Smooth muscle cell (in vitro differentiated cells): Measurements from ENCODE around the gene SMAP1. TPM values are rescaled to one million over a fixed set of nuclear protein-coding genes. Genes with fewer than 3 reads are reported as not detected.

Experiments
- DNase-seq: peaks from one replicate; lab custom pipeline; 2025; ENCODE audit not compliant: unreplicated experiment; lab: John Stamatoyannopoulos, UW
- H2AFZ ChIP-seq: fragments of 200-600 bp; sonication (generic); 2 replicates; pipeline ENCODE4 v1.6.0; 2016; ENCODE audit warnings: antibody characterized with exemption, low read depth, mild to moderate bottlenecking
- H3F3A ChIP-seq: fragments of 200-600 bp; sonication (generic); 2 replicates; pipeline ENCODE4 v1.6.0; 2017; ENCODE audit warnings: antibody characterized with exemption, low read depth
- H3K27ac ChIP-seq: fragments of 200-600 bp; sonication (generic); 2 replicates; pipeline ENCODE4 v1.5.1; 2016; ENCODE audit warnings: low read depth, mild to moderate bottlenecking
- H3K27me3 ChIP-seq: fragments of 200-600 bp; sonication (generic); 2 replicates; pipeline ENCODE4 v1.6.1; 2016; ENCODE audit warnings: low read depth, mild to moderate bottlenecking
- H3K36me3 ChIP-seq: fragments of 200-600 bp; sonication (generic); 2 replicates; pipeline ENCODE4 v1.5.1; 2016; ENCODE audit warnings: low read depth
- H3K4me1 ChIP-seq: fragments of 200-600 bp; sonication (generic); 2 replicates; pipeline ENCODE4 v1.5.1; 2016; ENCODE audit warnings: low read depth
- H3K4me2 ChIP-seq: fragments of 200-600 bp; sonication (generic); 2 replicates; pipeline ENCODE4 v1.6.0; 2016; ENCODE audit warnings: mild to moderate bottlenecking
- H3K4me3 ChIP-seq: fragments of 200-600 bp; sonication (generic); 2 replicates; pipeline ENCODE4 v1.5.1; 2016; ENCODE audit warnings: mild to moderate bottlenecking
- H3K79me2 ChIP-seq: fragments of 200-600 bp; sonication (generic); 2 replicates; pipeline ENCODE4 v1.6.0; 2016; ENCODE audit warnings: low read depth, mild to moderate bottlenecking
- H3K9ac ChIP-seq: fragments of 200-600 bp; sonication (generic); 2 replicates; pipeline ENCODE4 v1.6.0; 2016; ENCODE audit warnings: low read depth
- H3K9me3 ChIP-seq: fragments of 200-600 bp; sonication (generic); replicated peaks from 2 replicates; pipeline ENCODE4 v1.5.1; 2016; ENCODE audit warnings: low read depth
- H4K20me1 ChIP-seq: fragments of 200-600 bp; sonication (generic); 2 replicates; pipeline ENCODE4 v1.6.0; 2016; ENCODE audit warnings: low read depth
- WGBS: methylation state at CpG from one replicate; pipeline ENCODE4 v1.1.7; 2016; ENCODE audit warnings: low lambda C conversion rate; 5-methylcytosine and 5-hydroxymethylcytosine counted together
- polyA plus RNA-seq: library from polyadenylated mRNA; unstranded; fragments of >200 nt; fragmentation: Nextera tagmentation; extraction: Ambion mirVana; gene quantifications from 2 replicates; pipeline ENCODE4 v1.2.1, GENCODE V29; 2016
- total RNA-seq: library from RNA; depleted of rRNA; stranded (reverse); fragments of >200 nt; gene quantifications from 2 replicates; pipeline ENCODE4 v1.2.3, GENCODE V29; 2014
- TF ChIP-seq, protein P1 (sequence below): fragments of 200-600 bp; sonication (generic); IDR thresholded peaks from 2 replicates; pipeline ENCODE4 v1.5.1; 2017; ENCODE audit warnings: borderline replicate concordance, mild to moderate bottlenecking, antibody characterized with exemption; ENCODE audit not compliant: insufficient read depth, poor library complexity, severe bottlenecking

The SMAP1 gene
- total and polyA plus RNA-seq, 2 experiments from 2014 or later = 21.7 to 39.8 TPM

DNA sequence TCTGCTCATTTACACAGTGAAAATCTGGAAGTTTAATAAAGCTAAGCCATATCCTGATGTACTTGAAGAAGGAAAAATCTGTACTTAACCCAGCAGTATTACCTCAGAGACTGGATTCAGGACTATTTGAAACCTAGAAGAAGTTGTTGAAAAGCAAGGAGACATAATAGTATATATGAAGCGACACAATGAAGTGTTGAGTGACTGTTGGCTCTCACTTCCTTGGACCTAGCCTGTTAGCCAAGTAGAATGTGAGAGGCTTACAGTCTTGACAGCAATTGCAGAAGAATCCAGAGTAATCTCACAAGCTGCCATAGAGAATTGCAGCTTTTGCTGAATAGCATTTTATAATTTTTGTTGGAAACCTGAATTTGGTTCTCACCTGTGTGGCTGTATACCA is 26.7 kb downstream of the SMAP1 start:
- H3K27ac ChIP-seq = no peak overlapping the region
- no peak overlapping the region for H3K9ac ChIP-seq
- TF ChIP-seq, protein P1, sequence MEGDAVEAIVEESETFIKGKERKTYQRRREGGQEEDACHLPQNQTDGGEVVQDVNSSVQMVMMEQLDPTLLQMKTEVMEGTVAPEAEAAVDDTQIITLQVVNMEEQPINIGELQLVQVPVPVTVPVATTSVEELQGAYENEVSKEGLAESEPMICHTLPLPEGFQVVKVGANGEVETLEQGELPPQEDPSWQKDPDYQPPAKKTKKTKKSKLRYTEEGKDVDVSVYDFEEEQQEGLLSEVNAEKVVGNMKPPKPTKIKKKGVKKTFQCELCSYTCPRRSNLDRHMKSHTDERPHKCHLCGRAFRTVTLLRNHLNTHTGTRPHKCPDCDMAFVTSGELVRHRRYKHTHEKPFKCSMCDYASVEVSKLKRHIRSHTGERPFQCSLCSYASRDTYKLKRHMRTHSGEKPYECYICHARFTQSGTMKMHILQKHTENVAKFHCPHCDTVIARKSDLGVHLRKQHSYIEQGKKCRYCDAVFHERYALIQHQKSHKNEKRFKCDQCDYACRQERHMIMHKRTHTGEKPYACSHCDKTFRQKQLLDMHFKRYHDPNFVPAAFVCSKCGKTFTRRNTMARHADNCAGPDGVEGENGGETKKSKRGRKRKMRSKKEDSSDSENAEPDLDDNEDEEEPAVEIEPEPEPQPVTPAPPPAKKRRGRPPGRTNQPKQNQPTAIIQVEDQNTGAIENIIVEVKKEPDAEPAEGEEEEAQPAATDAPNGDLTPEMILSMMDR = no peak
- peaks cover 3% of the 10 kb centered on the region for H3K36me3 ChIP-seq
- H3K4me3 ChIP-seq = no peak overlapping the region
- H4K20me1 ChIP-seq = peaks cover 97% of the 10 kb centered on the region
- no peaks in the 10 kb centered on the region for H3F3A ChIP-seq
- no peak overlapping the region for H3K4me2 ChIP-seq
- no peaks in the 10 kb centered on the region for H3K4me1 ChIP-seq
- peaks cover 93% of the 10 kb centered on the region for H3K79me2 ChIP-seq
- H2AFZ ChIP-seq = no peak overlapping the region
- peaks cover 8% of the 10 kb centered on the region for H3K9me3 ChIP-seq
- no peak for DNase-seq
- 93% methylated on average over 1 of the region's 1 CpG for WGBS
- H3K27me3 ChIP-seq = no peaks in the 10 kb centered on the region

DNA sequence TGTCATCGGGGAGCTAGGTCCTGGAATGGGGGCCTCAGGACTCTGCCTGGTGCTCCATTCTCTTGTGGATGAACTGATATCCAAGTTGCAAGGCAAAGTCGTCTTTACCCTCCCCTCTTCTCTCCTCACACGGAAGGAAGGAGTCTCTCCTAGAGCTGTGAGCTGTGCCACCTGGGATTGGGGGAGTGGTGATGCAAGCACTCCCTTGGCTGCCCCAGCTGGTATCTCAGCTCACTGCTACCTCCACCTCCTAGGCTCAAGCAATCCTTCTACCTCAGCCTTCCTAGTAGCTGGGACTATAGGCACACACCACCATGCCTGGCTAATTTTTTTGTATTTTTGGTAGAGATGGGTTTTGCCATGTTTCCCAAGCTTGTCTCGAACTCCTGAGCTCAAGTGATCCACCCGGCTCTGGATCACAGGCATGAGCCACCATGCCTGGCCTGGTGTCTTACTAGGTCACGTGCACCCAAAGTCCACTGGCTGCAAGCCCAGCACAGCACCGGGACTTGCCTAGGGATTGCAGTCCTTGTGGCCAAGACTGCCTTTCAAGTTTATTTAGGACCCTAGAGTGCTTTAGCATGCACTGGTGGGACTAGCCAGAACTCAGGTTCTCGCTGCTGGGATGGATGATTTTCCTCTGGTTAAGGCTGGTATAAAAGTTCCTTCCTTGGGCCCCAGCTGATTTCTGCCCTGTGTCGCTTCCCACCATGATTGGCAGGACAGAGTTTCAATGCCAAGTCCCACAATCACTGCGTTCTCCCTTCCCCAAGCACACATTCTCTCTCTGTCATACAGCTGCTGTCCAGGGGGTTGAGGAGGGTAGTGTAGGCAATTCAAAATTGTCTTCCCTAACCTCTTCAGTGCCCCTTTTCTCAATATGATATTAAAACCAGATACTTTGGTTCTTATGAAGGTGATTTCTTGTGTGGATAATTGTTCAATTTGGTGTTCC is 33.5 kb downstream of the SMAP1 start:
- WGBS = 90% methylated on average over 10 of the region's 10 CpGs

DNA sequence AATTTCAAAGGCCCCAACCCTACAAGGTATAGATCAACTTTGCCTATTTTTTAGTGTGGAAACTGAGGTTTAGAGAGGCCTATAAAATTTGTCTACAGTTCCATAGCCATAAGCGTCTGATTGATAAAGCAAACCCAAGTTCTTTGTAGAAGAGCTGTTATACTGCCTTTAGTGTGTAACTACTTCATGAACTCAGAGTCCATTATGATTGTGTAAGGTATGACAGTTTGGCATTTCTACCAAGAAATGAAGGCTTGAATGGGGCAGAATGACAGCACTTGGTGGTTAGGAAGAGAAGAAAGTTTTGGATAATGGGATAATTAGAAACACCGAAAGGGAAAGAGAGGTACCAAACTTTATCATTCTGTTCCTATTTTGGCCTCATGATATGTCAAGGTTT is 38.1 kb downstream of the SMAP1 start:
- no peak for DNase-seq
- H3K79me2 ChIP-seq = peaks cover 53% of the 10 kb centered on the region
- H3K9ac ChIP-seq = no peak overlapping the region
- H3K4me1 ChIP-seq = no peaks in the 10 kb centered on the region
- no peaks in the 10 kb centered on the region for H3K27me3 ChIP-seq
- H3K4me3 ChIP-seq = no peak overlapping the region
- H3F3A ChIP-seq = no peaks in the 10 kb centered on the region
- no peak overlapping the region for H3K4me2 ChIP-seq
- 93% methylated on average over 2 of the region's 2 CpGs for WGBS
- TF ChIP-seq, protein P1 = no peak
- H3K9me3 ChIP-seq = no peaks in the 10 kb centered on the region
- no peak overlapping the region for H2AFZ ChIP-seq
- peaks cover 99% of the 10 kb centered on the region for H4K20me1 ChIP-seq
- no peaks in the 10 kb centered on the region for H3K36me3 ChIP-seq
- no peak overlapping the region for H3K27ac ChIP-seq

More for the DNA sequence above, 33.5 kb downstream of the SMAP1 start:
- no peak overlapping the region for H2AFZ ChIP-seq
- no peaks in the 10 kb centered on the region for H3K27me3 ChIP-seq
- no peaks in the 10 kb centered on the region for H3K9me3 ChIP-seq
- DNase-seq = no peak
- TF ChIP-seq, protein P1 = no peak
- no peak overlapping the region for H3K4me3 ChIP-seq
- no peaks in the 10 kb centered on the region for H3K36me3 ChIP-seq
- H4K20me1 ChIP-seq = peaks cover 99% of the 10 kb centered on the region
- peaks cover 57% of the 10 kb centered on the region for H3K79me2 ChIP-seq
- no peak overlapping the region for H3K4me2 ChIP-seq
- no peak overlapping the region for H3K9ac ChIP-seq
- no peaks in the 10 kb centered on the region for H3F3A ChIP-seq
- H3K4me1 ChIP-seq = no peaks in the 10 kb centered on the region
- no peak overlapping the region for H3K27ac ChIP-seq
